SHP77 (cell line): ENCODE data around the gene MOB3A.
A peak's percentile ranks its signal among the peaks of the same experiment; 100 is the strongest.
"Not testable (repeated sequence)": the region's sequence is repeated elsewhere in the genome, so short reads cannot be mapped to it uniquely, and the experiment has no call there.

Experiments used
- DNase-seq, 2 experiments: peaks; one replicate each; lab custom pipeline; 2025; lab: John Stamatoyannopoulos, UW

MOB3A gene

GRCh38 chr19:2034253-2034652 is 61.9 kb downstream of the MOB3A start:
- DNase-seq = not testable (repeated sequence)

DNA sequence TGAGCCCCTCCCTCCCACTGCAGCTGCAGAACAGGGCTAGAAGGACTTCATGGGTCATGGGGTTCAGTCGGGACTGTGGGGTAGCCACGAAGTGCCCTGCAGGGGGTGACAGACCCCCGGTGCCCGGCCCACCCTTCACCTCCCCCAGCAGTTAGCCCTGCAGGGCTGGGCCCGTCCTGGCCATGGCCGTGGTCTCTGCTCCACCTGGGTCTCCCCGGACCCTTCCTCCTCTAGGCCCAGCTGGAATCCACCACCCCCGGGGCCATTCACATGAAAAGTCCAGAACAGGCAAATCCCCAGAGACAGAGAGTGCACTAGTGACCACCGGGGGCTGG is 62.3 kb downstream of the MOB3A start:
- no peak for DNase-seq

- no peak for DNase-seq
Measured at GRCh38 chr19:2033115-2033824, 62.9 kb downstream of the MOB3A start.

DNA sequence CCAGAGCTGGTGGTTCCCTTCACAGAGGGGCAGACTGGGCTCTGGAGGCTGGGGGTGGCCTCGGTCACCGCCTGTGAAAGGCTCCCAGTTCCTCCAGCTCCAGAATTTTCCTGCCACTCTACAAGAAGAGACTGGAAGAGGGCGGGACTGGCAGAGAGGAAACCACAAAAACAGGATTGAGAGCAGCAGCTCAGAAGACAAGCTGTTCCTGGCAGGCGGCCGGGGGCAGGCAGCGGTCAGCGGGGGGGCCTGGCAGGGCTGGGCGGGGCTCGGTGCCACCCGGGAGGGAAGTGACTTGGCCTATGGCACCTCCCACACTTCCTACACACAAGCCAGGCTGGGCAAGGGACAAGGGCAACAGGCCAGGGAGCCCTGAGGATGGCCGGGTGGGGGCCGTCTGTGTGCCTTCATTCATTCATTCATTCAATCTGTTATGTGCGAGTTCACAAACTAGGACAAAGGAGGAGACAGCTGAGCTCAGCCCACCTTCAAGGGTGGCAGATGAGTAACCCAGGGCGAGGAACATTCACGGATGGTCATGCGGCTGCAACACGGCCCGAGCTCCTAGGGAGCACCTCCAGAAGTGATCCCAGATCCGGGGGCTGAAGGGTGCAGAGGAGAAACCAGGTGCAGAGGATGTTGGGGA is 63.7 kb downstream of the MOB3A start:
- DNase-seq = peak; percentile 61 to 84

GRCh38 chr19:2027361-2027760 is 68.8 kb downstream of the MOB3A start:
- no peak for DNase-seq

GRCh38 chr19:2026770-2027169 is 69.4 kb downstream of the MOB3A start:
- no peak for DNase-seq

DNA sequence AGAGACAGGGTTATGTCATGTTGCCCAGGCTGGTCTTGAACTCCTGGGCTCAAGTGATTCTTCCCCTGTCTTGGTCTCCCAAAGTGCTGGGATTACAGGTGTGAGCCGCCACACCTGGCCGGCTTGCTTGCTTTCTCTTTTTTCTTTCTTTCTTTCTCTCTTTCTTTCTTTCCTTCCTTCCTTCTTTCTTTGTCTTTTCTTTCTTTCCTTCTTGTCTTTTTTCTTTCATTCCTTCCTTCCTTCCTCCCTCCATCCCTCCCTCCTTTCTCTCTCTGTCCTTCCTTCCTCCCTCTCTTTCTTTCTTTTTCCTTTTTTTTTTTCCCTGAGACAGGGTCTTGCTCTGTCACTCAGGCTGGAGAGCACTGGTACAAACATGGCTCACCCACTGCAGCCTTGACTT is 73.8 kb downstream of the MOB3A start:
- DNase-seq = no peak

- DNase-seq = no peak
Measured at GRCh38 chr19:2021453-2022140, 74.5 kb downstream of the MOB3A start.
